Uterus (tissue), 4 donors: Measurements from ENCODE around the gene ZNF540. TPM values are rescaled to one million over a fixed set of nuclear protein-coding genes. Genes with fewer than 3 reads are reported as not detected.

Source experiments
- DNase-seq, 2 donors: peaks; one replicate each; pipeline ENCODE4 v3.0.0-alpha.2; 2019 to 2020
- H3K27ac ChIP-seq, 2 donors: fragments of 200-600 bp; sonication (generic); 1 replicate in 1 of 2; 2 replicates in 1 of 2; pipeline ENCODE4 v1.5.1; 2016 to 2018
- H3K27me3 ChIP-seq, 2 donors: fragments of 200-600 bp; sonication (generic); one replicate each; pipeline ENCODE4 v1.5.1; 2018 to 2019; ENCODE audit warnings: control low read depth in 1 of 2
- H3K36me3 ChIP-seq, 2 donors: fragments of 200-600 bp; sonication (generic); one replicate each; pipeline ENCODE4 v1.5.1; 2019; ENCODE audit warnings: control low read depth in 1 of 2
- H3K4me1 ChIP-seq, 2 donors: fragments of 200-600 bp; sonication (generic); one replicate each; pipeline ENCODE4 v1.5.1; 2018 to 2019; ENCODE audit warnings: control low read depth in 1 of 2
- H3K4me3 ChIP-seq, 2 donors: fragments of 200-600 bp; sonication (generic); 1 replicate in 1 of 2; 2 replicates in 1 of 2; pipeline ENCODE4 v1.5.1; 2018 to 2019; ENCODE audit warnings: mild to moderate bottlenecking in 1 of 2
- H3K9me3 ChIP-seq, 2 donors: fragments of 200-600 bp; sonication (generic); one replicate each; pipeline ENCODE4 v1.5.1; 2019; ENCODE audit warnings: control low read depth in 1 of 2
- CTCF ChIP-seq, 4 experiments: fragments of 200-600 bp in 2 of 4; fragments of 450-650 bp in 2 of 4; sonication (generic) in 2 of 4; IDR thresholded peaks; one replicate each; pipeline ENCODE4 v1.5.1; 2016 to 2019; ENCODE audit warnings: antibody characterized with exemption in 4 of 4, mild to moderate bottlenecking in 2 of 4, moderate library complexity in 1 of 4
- POLR2A ChIP-seq, 2 donors: fragments of 450-650 bp; IDR thresholded peaks; one replicate each; pipeline ENCODE4 v1.6.1; 2016; ENCODE audit warnings: antibody characterized with exemption in 2 of 2, mild to moderate bottlenecking in 1 of 2, moderate library complexity in 1 of 2
- intact Hi-C: fragments of 100-400 bp; cut with DNase I; formaldehyde crosslinking; loops from one replicate; pipeline ENCODE4 v1.15.1; 2023; ENCODE audit warnings: low total_unique reads
- total RNA-seq, 4 donors: library from RNA; depleted of rRNA in 3 of 4; stranded (reverse); fragments of >200 nt in 3 of 4; gene quantifications; one replicate each; pipeline versions ENCODE4 v1.1.0 to v1.2.4, GENCODE V29; 2014 to 2023
- donor health status: DM: yes; HTN: yes; CAD: no.

The ZNF540 gene
- total RNA-seq, 4 donors from 2014 or later: 0.51 to 13.0 (median 3.5) TPM

- no peaks in the 10 kb centered on the region for H3K36me3 ChIP-seq
- H3K4me3 ChIP-seq: no peak overlapping the region
- H3K9me3 ChIP-seq: peaks cover 0 to 70% of the 10 kb centered on the region in 2 donors
- TF ChIP-seq CTCF (IDR thresholded peaks at IDR 0.05) (no peak), POLR2A (IDR thresholded peaks at IDR 0.05) (no peak)
- intact Hi-C loops: no loop called here
- no peak overlapping the region for H3K27ac ChIP-seq
- H3K4me1 ChIP-seq: no peaks in the 10 kb centered on the region
- DNase-seq: no peak
- H3K27me3 ChIP-seq: no peaks in the 10 kb centered on the region
Measured at GRCh38 chr19:37635076-37636056, 40.7 kb downstream of the ZNF540 start.

- no peak for TF ChIP-seq CTCF (IDR thresholded peaks at IDR 0.05)
- TF ChIP-seq POLR2A (IDR thresholded peaks at IDR 0.05): no peak
- H3K4me3 ChIP-seq: peak overlapping the region; percentile 65 to 89
- intact Hi-C loops: no loop called here
- H3K27me3 ChIP-seq: no peaks in the 10 kb centered on the region
- no peak for DNase-seq
- no peaks in the 10 kb centered on the region for H3K4me1 ChIP-seq
- peak overlapping the region; percentile 89 to 91 for H3K27ac ChIP-seq
- no peaks in the 10 kb centered on the region for H3K36me3 ChIP-seq
- no peaks in the 10 kb centered on the region for H3K9me3 ChIP-seq
Measured at GRCh38 chr19:37654118-37654517, 59.4 kb downstream of the ZNF540 start.

GRCh38 chr19:37654629-37655300 lies 60.1 kb downstream of the ZNF540 start:
- no peaks in the 10 kb centered on the region for H3K9me3 ChIP-seq
- intact Hi-C loops: no loop called here
- peak overlapping the region; percentile 89 to 91 for H3K27ac ChIP-seq
- H3K36me3 ChIP-seq: no peaks in the 10 kb centered on the region
- no peaks in the 10 kb centered on the region for H3K4me1 ChIP-seq
- TF ChIP-seq POLR2A (IDR thresholded peaks at IDR 0.05) (no peak), CTCF (IDR thresholded peaks at IDR 0.05) (no peak)
- no peak for DNase-seq
- no peaks in the 10 kb centered on the region for H3K27me3 ChIP-seq
- H3K4me3 ChIP-seq: peak overlapping the region; percentile 65 to 89

GRCh38 chr19:37655301-37655688 lies 60.6 kb downstream of the ZNF540 start, which contains the start of gene ZFP30:
Gene ZFP30 (minus strand): TSS chr19:37655465. CDS start chr19:37647822, 7,643 bp downstream.
- Histone ChIP-seq H3K9me3 (no peaks in the 10 kb centered on the region), H3K4me3 (peak within 1 kb of the TSS; percentile 65 to 89), H3K4me1 (no peaks in the 10 kb centered on the region), H3K27me3 (no peaks in the 10 kb centered on the region), H3K27ac (peak within 1 kb of the TSS; percentile 89 to 91), H3K36me3 (no peaks in the 10 kb centered on the region)
- DNase-seq: peak; percentile 81 to 89
- intact Hi-C loops: no loop called here
- TF ChIP-seq POLR2A (IDR thresholded peaks at IDR 0.05) (peak in 1 of 2 donors; percentile 52), CTCF (IDR thresholded peaks at IDR 0.05) (peak in 1 of 4 experiments; percentile 3)
